Measurements from ENCODE around the gene LRRN2.

LRRN2 gene

GRCh38 chr1:204692325-204692840, 6.8 kb upstream of the LRRN2 start:
- TF ChIP-seq RAD21 (IDR thresholded peaks at IDR 0.05; ENCODE audit: low read depth) (no peak), EP300 (IDR thresholded peaks at IDR 0.05; ENCODE audit: borderline replicate concordance) (no peak), NFIC (IDR thresholded peaks at IDR 0.05) (no peak), TAF1 (IDR thresholded peaks at IDR 0.05; ENCODE audit: low read depth) (no peak), ZBTB7A (IDR thresholded peaks at IDR 0.05; ENCODE audit: low read depth) (no peak), TCF12 (IDR thresholded peaks at IDR 0.05; ENCODE audit: low read depth) (no peak), EGR1 (IDR thresholded peaks at IDR 0.05) (no peak), YY1 (IDR thresholded peaks at IDR 0.05; ENCODE audit: low read depth) (no peak), CREB1 (IDR thresholded peaks at IDR 0.05; ENCODE audit: low read depth) (no peak)
- TF ChIP-seq, protein P1, sequence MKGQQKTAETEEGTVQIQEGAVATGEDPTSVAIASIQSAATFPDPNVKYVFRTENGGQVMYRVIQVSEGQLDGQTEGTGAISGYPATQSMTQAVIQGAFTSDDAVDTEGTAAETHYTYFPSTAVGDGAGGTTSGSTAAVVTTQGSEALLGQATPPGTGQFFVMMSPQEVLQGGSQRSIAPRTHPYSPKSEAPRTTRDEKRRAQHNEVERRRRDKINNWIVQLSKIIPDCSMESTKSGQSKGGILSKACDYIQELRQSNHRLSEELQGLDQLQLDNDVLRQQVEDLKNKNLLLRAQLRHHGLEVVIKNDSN (IDR thresholded peaks at IDR 0.05), result no peak

DNA sequence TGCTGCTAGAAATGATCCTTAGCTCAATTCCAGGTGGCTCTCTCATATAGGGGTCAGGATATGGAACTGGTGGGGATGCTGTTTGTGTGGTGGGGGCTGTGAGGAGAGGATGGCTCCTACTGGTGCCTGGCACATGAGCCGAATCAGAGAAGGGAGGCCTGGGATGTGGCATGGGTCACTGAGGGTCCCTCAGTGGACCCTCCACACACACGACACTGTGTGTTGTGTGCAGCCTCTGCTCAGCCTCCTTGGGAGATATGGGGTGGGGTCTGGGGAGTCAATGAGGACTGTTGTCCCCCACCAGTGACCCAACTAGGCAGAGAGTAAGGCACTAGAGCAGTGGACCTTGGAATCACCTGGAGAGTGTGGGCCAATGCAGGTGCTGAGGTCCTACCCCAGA, 3.2 kb upstream of the LRRN2 start:
- TF ChIP-seq TAF1 (IDR thresholded peaks at IDR 0.05; ENCODE audit: low read depth), result no peak
- TF ChIP-seq RAD21 (IDR thresholded peaks at IDR 0.05; ENCODE audit: low read depth), result no peak
- TF ChIP-seq TEAD4 (IDR thresholded peaks at IDR 0.05), result no peak
- no peak for TF ChIP-seq EP300 (IDR thresholded peaks at IDR 0.05; ENCODE audit: borderline replicate concordance)
- TF ChIP-seq EGR1 (IDR thresholded peaks at IDR 0.05), result no peak
- no peak for TF ChIP-seq CEBPB (IDR thresholded peaks at IDR 0.05)
- TF ChIP-seq YY1 (IDR thresholded peaks at IDR 0.05; ENCODE audit: low read depth), result no peak

GRCh38 chr1:204688007-204688406, 2.5 kb upstream of the LRRN2 start:
- TF ChIP-seq, protein P1 (IDR thresholded peaks at IDR 0.05), result no peak
- TF ChIP-seq CREB1 (IDR thresholded peaks at IDR 0.05; ENCODE audit: low read depth), result no peak
- no peak for TF ChIP-seq NFIC (IDR thresholded peaks at IDR 0.05)

DNA sequence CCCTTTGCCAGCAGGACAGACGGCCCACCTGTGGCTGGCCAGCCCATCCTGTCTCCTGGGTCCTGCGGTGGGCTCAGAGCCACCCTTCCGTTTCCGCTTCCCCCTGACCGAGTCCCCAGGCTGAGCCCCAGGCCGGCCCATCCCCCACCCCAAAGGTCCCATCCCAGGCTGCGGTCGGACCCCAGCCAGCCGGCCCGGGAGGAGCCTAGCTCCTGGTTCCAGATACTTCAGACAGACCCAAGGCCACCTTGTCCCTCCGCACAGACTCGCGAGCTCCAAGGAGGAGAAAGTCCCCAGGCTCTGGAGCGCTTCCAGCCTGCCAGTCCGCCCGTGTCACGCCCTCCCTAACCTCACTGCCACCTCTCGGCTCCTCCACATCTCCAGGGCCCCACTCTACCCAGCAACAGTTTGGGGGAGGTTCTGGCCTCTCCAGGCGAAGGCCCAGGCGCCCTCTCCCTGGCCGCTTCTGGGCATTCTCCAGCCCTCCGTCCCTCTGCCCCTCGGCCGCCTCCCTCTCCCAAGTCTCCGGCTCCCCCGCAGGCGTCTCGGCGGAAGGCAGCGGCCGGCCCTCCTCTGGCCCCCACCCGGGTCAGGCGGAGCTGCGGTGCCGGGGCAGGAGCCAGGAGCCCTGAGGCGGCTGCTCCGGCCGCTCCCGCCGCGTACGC, 835 bp downstream of the LRRN2 start:
- TF ChIP-seq, protein P1 (IDR thresholded peaks at IDR 0.05), result no peak
- TF ChIP-seq ZBTB7A (IDR thresholded peaks at IDR 0.05; ENCODE audit: low read depth), result no peak
- no peak for TF ChIP-seq EGR1 (IDR thresholded peaks at IDR 0.05)
- TF ChIP-seq YY1 (IDR thresholded peaks at IDR 0.05; ENCODE audit: low read depth), result no peak
- TF ChIP-seq RAD21 (IDR thresholded peaks at IDR 0.05; ENCODE audit: low read depth), result no peak
- no peak for TF ChIP-seq TEAD4 (IDR thresholded peaks at IDR 0.05)
- TF ChIP-seq CEBPB (IDR thresholded peaks at IDR 0.05), result no peak
- no peak for TF ChIP-seq EP300 (IDR thresholded peaks at IDR 0.05; ENCODE audit: borderline replicate concordance)
- TF ChIP-seq, protein P2, sequence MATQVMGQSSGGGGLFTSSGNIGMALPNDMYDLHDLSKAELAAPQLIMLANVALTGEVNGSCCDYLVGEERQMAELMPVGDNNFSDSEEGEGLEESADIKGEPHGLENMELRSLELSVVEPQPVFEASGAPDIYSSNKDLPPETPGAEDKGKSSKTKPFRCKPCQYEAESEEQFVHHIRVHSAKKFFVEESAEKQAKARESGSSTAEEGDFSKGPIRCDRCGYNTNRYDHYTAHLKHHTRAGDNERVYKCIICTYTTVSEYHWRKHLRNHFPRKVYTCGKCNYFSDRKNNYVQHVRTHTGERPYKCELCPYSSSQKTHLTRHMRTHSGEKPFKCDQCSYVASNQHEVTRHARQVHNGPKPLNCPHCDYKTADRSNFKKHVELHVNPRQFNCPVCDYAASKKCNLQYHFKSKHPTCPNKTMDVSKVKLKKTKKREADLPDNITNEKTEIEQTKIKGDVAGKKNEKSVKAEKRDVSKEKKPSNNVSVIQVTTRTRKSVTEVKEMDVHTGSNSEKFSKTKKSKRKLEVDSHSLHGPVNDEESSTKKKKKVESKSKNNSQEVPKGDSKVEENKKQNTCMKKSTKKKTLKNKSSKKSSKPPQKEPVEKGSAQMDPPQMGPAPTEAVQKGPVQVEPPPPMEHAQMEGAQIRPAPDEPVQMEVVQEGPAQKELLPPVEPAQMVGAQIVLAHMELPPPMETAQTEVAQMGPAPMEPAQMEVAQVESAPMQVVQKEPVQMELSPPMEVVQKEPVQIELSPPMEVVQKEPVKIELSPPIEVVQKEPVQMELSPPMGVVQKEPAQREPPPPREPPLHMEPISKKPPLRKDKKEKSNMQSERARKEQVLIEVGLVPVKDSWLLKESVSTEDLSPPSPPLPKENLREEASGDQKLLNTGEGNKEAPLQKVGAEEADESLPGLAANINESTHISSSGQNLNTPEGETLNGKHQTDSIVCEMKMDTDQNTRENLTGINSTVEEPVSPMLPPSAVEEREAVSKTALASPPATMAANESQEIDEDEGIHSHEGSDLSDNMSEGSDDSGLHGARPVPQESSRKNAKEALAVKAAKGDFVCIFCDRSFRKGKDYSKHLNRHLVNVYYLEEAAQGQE (IDR thresholded peaks at IDR 0.05; ENCODE audit: low read depth), result no peak
- no peak for TF ChIP-seq NFIC (IDR thresholded peaks at IDR 0.05)
- no peak for TF ChIP-seq TCF12 (IDR thresholded peaks at IDR 0.05; ENCODE audit: low read depth)
- TF ChIP-seq MAX (IDR thresholded peaks at IDR 0.05), result no peak
- TF ChIP-seq TAF1 (IDR thresholded peaks at IDR 0.05; ENCODE audit: low read depth), result no peak
- TF ChIP-seq FOXM1 (IDR thresholded peaks at IDR 0.05; ENCODE audit: borderline replicate concordance, low read depth), result no peak
- TF ChIP-seq CREB1 (IDR thresholded peaks at IDR 0.05; ENCODE audit: low read depth), result no peak

- no peak for TF ChIP-seq CEBPB (IDR thresholded peaks at IDR 0.05)
- TF ChIP-seq, protein P1 (IDR thresholded peaks at IDR 0.05), result no peak
- TF ChIP-seq ZBTB7A (IDR thresholded peaks at IDR 0.05; ENCODE audit: low read depth), result no peak
- TF ChIP-seq FOXM1 (IDR thresholded peaks at IDR 0.05; ENCODE audit: borderline replicate concordance, low read depth), result no peak
- no peak for TF ChIP-seq TCF12 (IDR thresholded peaks at IDR 0.05; ENCODE audit: low read depth)
- TF ChIP-seq RAD21 (IDR thresholded peaks at IDR 0.05; ENCODE audit: low read depth), result no peak
- TF ChIP-seq, protein P2 (IDR thresholded peaks at IDR 0.05; ENCODE audit: low read depth), result no peak
- no peak for TF ChIP-seq TEAD4 (IDR thresholded peaks at IDR 0.05)
- no peak for TF ChIP-seq YY1 (IDR thresholded peaks at IDR 0.05; ENCODE audit: low read depth)
- TF ChIP-seq MAX (IDR thresholded peaks at IDR 0.05), result no peak
- no peak for TF ChIP-seq TAF1 (IDR thresholded peaks at IDR 0.05; ENCODE audit: low read depth)
- no peak for TF ChIP-seq EP300 (IDR thresholded peaks at IDR 0.05; ENCODE audit: borderline replicate concordance)
- TF ChIP-seq CREB1 (IDR thresholded peaks at IDR 0.05; ENCODE audit: low read depth), result no peak
- no peak for TF ChIP-seq EGR1 (IDR thresholded peaks at IDR 0.05)
- TF ChIP-seq NFIC (IDR thresholded peaks at IDR 0.05), result no peak
Measured at GRCh38 chr1:204684206-204684570, 1.4 kb downstream of the LRRN2 start.

All from Ishikawa (cell line).